Middle frontal gyrus (tissue), 1 donor: Measurements from ENCODE around the gene APLP2.
"Not testable (repeated sequence)": the region's sequence is repeated elsewhere in the genome, so short reads cannot be mapped to it uniquely, and the experiment has no call there.

ENCODE experiments used
- DNase-seq: peaks from one replicate; pipeline ENCODE4 v3.0.0-alpha.2; 2015; ENCODE audit warnings: low spot score; ENCODE audit errors: extremely low spot score

Gene APLP2

DNA sequence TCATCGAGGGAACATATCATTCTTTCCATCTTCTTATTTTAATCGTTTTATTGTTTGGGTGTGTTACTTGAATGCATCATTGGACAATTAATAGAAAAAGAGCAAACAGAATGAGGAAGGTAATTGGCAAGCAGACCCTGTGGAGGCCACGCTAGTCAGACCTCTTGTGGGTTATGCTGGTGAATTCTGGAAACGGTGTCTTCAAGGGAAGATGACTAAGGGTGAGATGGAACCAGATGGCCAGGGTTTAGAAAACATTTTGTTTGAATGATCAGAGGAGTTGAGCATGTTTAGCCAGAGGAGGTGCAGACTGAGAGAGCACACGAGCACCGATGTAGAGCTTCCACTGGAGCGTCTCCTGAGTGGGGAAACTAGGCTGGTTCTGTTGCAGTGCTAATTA lies 98.4 kb downstream of the APLP2 start:
- DNase-seq: no peak

DNA sequence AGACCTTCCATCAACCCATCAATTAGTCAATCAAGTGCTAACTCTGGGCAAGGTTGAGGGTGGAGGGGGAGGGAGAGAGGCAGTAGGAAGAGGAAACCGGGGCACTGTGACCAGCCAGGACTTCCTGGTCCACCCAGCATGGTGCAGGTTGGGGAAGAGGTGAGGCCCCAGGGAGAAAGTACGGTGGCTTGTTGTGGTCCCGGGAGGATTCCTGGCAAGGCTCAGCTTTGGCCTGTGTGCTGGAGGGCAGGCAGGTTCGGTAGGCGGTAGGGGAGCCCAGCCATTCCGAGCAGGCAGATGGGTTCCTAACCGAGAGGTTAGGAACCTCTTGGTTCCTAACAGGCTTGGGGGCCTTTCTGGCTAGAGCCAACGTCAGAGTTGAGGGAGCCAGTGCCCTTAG lies 100.7 kb downstream of the APLP2 start:
- DNase-seq: no peak

- DNase-seq: no peak
Observed at GRCh38 chr11:130171534-130171933, 101.8 kb downstream of the APLP2 start.

DNA sequence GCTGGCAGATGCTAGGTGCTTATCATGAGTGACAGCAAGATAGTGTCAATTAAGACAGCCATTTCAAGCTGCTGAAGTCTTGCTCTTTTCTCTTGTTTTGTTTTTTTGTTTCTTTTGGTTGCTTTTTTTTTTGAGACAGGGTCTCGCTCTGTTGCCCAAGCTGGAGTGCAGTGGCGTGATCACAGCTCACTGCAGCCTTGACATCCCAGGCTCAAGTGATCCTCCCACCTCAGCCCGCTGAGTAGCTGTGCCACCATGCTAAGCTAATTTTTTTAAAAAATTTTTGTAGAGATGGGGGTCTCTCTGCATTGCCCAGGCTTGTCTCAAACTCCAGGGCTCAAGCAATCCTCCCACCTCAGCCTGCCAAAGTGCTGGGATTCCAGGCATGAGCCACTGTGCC lies 102.3 kb downstream of the APLP2 start:
- not testable (repeated sequence) for DNase-seq

DNA sequence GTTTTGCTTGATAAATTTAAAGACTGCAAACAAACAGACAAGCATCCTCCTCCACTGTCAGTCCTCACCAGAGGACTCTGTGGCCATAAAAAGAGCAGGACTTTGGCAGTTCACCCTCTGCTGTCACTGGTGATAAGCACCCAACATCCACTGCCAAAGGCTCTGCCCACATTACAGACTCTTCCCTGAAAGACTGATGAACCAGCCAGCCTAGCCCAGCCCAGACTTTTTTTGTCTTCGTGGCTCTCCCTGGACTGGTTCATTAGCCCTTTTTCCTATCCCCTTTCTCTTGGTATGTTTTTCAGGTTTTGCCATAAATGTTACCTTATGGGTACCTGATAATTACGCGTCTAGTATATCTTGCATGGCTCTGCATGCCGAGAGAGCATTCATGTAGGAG lies 104.9 kb downstream of the APLP2 start:
- DNase-seq: no peak

DNA sequence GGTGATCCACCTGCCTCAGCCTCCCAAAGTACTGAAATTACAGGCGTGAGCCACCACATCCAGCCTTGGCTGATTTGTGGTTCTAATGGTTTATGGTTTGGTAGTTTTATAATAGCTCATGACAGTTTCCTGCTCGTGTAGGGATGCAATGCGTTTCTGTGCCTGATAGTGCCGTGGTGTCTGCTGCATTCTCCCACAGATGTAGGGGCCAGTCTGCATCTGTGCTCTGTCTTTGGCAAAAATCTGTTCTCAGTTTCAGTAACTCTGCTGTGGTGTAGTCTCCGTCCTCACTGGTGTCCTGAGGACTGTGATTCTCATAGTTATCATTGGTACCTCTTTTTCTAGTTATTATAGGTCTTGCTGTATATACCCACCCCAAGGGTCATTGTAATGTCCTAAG lies 106.2 kb downstream of the APLP2 start:
- no peak for DNase-seq

DNA sequence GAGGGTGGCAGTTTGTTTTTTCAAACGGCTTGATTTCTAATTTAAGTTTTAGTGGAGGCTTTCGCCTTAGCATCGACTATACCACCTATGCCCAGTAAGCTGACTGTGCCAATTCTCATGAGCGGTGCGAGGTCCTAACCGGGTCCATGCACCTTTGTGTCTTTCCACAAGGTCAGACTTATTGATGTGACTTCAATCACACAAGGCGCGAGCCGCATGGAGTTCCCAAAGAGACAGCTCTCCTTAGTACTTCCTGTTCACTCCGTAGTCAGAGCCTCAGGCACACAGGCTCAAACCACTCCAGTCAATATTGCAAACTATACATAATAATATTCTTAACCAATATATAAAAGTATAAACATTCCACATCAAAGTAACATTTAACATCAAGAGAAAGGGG lies 108.1 kb downstream of the APLP2 start:
- no peak for DNase-seq

GRCh38 chr11:130178441-130179339 lies 109.0 kb downstream of the APLP2 start:
- no peak for DNase-seq

DNA sequence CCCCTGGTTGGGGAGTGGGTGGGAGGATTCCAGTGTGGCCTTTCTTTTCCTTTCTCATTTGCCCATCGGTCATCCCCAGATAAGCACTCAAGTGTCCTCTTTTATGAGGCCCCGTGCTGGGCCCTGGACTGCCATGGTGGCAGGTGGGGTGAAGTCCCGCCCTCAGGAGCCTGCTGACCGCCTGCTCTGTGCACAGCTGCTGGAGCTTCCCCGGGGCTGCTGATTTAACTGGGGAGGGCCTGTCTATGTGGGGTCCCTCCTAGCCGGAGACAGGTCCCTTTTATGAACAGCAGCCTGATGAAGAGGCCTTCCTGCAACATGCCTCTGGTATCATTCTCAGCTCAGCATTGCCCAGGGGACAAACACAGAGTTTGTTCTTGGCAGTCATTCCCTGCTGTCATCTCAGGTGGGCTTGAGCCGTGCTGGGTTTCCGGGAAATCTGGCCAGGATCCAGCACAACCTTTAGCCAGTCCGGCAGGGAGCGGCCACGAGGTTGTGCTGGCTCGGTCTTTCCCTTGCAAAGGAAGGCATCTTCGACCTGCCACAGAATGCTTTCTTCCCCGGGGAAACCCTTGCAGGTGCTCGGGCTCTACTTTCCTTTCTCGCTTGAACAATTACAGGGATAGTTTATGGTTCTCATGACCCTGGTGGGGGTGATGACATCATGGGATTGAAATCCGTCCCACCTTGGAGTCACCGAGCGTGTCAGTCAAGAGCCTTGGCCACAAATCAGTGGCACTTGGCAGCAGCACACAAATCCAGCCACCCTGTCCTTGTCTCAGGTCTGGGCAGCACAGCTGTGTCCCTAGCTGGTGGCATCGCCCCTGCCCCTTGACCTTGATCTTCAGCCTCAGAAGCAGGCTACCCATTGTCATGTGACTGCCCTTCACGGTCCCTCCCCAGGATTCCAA lies 110.0 kb downstream of the APLP2 start:
- no peak for DNase-seq

DNA sequence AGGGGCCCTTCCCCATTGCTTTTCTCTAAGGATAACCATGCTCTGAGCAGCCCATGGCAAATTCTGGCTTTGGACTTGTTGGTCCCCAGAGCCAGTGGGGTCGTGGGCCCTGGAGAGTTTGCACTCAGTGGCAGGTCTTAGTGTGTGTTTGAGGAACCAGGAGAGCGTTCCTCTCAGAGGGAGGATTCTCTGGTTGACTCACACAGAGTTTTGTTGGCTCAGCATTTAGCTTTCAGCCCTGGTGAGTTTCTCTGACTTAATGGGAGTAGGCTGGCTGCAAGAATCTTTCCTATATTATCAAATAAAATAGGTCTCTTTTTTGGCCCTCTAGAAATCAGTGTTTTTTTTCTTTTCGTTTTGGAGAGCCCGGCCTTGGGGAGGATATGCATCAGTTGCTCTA lies 110.8 kb downstream of the APLP2 start:
- DNase-seq: no peak

GRCh38 chr11:130180896-130181294 lies 111.2 kb downstream of the APLP2 start:
- no peak for DNase-seq

GRCh38 chr11:130181295-130182272 lies 111.9 kb downstream of the APLP2 start:
- no peak for DNase-seq

DNA sequence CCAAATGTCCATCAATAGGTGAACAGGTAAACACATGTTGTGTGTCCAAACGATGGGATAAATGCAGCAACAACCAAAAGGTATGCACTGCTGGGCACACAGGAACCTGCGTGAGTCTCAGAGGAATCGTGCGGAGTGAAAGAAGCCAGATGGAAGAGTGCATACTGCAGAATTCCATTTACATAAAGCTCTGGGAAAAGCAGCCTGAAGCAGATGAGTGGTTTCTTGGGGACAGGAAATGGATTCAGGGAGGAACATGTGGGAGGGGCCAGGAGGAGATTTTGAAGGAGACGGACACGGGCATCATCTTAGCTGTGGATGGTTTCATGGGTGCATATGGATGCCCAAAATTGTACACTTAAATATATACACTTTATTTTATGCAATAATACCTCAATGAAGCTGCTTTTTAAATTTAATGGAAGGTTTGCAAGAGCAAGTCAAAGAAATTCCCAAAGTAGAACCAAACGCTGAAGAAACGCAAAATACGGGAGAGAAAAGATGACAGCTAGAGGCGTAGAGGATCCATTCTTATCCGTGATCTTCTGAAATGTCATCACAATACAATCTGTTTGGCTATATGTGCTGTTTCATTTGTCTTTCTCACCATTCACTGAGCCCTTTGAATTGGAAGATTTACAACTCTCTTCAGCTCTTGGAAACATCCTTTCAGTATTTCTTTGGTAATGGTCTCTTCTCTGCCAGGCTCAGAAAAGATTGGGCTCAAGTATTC lies 114.3 kb downstream of the APLP2 start:
- peak; percentile 38 for DNase-seq

DNA sequence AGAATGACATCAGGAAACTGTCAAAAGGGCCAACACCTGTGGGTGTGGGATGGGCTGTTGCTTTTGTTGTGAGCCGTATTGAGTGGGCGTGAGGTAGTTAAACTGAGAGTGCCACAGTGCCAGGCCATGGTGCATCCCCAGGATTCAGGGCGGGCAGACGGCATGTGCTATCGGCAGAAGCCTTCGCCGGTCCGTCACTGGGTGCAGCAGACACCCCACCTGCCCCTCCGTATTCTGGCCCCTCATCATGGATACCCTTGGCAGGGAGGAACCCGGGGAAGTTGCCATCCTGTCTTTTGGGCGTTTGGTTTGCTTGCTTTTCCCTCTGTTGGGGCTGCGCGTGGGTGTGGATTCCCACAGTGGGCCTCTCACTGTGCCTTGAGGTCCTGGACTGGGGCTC lies 117.4 kb downstream of the APLP2 start:
- no peak for DNase-seq

DNA sequence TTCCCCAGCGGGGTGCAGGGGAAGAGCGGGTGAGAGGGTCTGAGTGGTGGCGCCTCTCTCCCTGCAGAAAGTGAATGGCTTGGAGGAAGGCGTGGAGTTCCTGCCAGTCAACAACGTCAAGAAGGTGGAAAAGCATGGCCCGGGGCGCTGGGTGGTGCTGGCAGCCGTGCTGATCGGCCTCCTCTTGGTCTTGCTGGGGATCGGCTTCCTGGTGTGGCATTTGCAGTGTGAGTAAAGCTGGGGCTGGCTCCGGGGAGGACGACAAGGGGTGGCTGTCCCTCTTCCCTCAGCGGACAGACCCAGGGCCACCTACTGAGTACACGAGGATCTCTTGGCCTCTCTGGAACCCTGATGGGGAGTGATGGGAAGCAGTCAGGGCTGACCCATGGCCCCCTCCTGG lies 118.4 kb downstream of the APLP2 start:
- no peak for DNase-seq

DNA sequence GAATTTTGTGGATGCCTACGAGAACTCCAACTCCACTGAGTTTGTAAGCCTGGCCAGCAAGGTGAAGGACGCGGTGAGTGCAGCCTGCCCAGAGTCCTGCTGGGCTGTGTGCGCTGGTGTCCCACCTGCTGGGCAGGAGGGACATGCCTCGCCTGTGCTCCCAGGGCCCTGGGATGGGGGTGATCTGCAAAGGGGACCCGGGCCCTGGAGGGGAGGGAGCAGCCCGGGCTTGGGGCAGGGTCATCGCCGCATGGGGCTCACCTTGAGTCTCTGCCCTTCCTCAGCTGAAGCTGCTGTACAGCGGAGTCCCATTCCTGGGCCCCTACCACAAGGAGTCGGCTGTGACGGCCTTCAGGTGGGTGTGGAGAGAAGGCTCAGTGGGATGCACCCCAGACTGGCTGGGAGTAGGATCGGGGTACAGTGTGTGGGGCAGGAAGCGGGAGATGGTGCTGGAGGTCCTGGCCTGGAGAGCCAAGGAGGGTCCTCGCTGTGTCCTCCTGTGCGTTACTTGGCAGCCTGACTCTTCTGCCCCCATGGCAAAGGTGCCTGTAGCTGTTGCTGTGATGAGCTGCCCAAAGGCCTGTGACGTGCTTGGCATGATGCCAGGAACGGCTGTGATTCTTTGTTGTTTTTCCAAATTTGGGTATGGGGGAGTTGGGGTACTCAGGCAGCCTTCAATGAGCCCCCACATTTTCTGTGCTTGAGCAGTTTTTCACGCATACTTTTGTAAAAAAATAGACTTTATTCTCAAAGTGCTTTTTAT lies 119.1 kb downstream of the APLP2 start:
- no peak for DNase-seq

GRCh38 chr11:130189492-130190210 lies 120.0 kb downstream of the APLP2 start:
- DNase-seq: no peak

GRCh38 chr11:130190371-130190881 lies 120.7 kb downstream of the APLP2 start:
- DNase-seq: no peak

- DNase-seq: no peak
Observed at GRCh38 chr11:130191896-130192295, 122.2 kb downstream of the APLP2 start.
